Skeletal muscle tissue (tissue), 4 donors: ENCODE data around the gene PTPN14. TPM values are rescaled to one million over a fixed set of nuclear protein-coding genes. Genes with fewer than 3 reads are reported as not detected.

Source experiments
- H3K27ac ChIP-seq: one replicate; pipeline ENCODE4 v1.7.0; 2013; ENCODE audit warnings: mild to moderate bottlenecking, low read depth, low read length, inconsistent platforms
- H3K27me3 ChIP-seq, 3 donors: one replicate each; pipeline ENCODE4 v1.7.0; 2013; ENCODE audit warnings: low read length in 3 of 3; ENCODE audit not compliant: control insufficient read depth in 3 of 3, insufficient read depth in 3 of 3
- H3K36me3 ChIP-seq, 3 donors: one replicate each; pipeline ENCODE4 v1.7.0; 2013; ENCODE audit warnings: low read length in 3 of 3; ENCODE audit not compliant: control insufficient read depth in 3 of 3, insufficient read depth in 3 of 3
- H3K4me1 ChIP-seq, 3 donors: one replicate each; pipeline ENCODE4 v1.7.0; 2013; ENCODE audit warnings: low read length in 3 of 3, mild to moderate bottlenecking in 3 of 3; ENCODE audit not compliant: control insufficient read depth in 3 of 3, insufficient read depth in 3 of 3
- H3K4me3 ChIP-seq, 3 donors: one replicate each; pipeline ENCODE4 v1.7.0; 2013; ENCODE audit warnings: low read length in 3 of 3
- H3K9ac ChIP-seq, 3 donors: one replicate each; pipeline ENCODE4 v1.7.0; 2013; ENCODE audit warnings: low read length in 3 of 3, mild to moderate bottlenecking in 3 of 3, moderate library complexity in 2 of 3, low read depth in 1 of 3
- H3K9me3 ChIP-seq, 3 donors: one replicate each; pipeline ENCODE4 v1.7.0; 2013; ENCODE audit warnings: low read length in 3 of 3; ENCODE audit not compliant: control insufficient read depth in 3 of 3
- total RNA-seq: library from RNA; depleted of rRNA; stranded (reverse); fragments of >200 nt; gene quantifications from one replicate; pipeline ENCODE4 v1.2.3, GENCODE V29; 2014
- donor health status: Osteomylitis.

PTPN14 gene
- total RNA-seq, 1 donor from 2014 or later = 19.8 TPM

GRCh38 chr1:214550857-214551435 lies 456 bp downstream of the PTPN14 start:
- peak overlapping the region; percentile 80 to 93 (median 83) for H3K4me3 ChIP-seq
- H3K27me3 ChIP-seq = no peaks in the 10 kb centered on the region
- peaks cover 40 to 56% (median 45%) of the 10 kb centered on the region in 3 donors for H3K4me1 ChIP-seq
- H3K36me3 ChIP-seq = peaks cover 0 to 1% (median 0%) of the 10 kb centered on the region in 3 donors
- H3K9ac ChIP-seq = peak overlapping the region; percentile 92 to 97 (median 95)
- H3K9me3 ChIP-seq = no peaks in the 10 kb centered on the region
- H3K27ac ChIP-seq = peak overlapping the region; percentile 93

DNA sequence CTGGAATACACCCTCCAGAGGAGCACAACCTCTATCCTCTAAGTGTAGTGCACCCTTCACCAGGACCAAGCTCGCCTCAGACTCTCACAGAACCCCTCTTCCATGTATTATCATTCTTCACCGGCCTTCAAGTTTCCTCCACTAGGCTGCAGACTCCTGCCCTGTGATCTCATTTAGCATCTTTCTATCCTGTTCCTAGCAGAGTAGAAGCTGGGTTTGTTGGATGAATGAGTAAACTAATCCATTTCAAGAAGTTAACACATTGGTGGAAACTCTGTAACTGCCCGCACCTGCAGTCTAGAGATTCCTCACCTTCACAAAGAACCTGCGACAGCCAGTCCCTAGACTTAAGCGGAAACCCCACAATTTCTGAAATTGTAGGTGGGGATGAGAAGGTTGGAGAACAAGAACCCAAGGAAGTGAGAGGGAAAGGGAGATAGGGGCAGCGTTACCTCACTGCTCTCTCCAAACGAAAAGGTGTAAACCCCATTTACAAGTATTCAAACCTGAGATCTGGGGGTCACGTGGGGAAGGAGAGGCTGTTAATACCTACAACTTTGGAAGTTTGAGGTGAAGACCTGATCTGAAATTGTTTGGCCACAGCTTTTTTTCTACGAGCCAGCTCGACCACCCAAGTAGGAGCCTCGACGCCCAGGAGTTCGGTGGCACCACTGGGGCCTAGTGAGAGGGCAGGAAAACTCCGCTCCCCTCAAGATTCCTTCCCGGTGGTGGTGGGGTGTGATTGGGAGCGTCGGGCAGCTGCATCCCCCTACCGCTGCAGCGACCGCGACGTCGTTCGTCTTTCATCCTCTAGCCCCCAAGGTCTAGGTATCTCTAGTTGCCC lies 1.2 kb downstream of the PTPN14 start:
- Histone ChIP-seq H3K4me3 (peak overlapping the region; percentile 80 to 93 (median 83)), H3K27ac (peak overlapping the region; percentile 93), H3K9ac (peak overlapping the region; percentile 92 to 97 (median 95)), H3K27me3 (no peaks in the 10 kb centered on the region), H3K9me3 (no peaks in the 10 kb centered on the region), H3K4me1 (peaks cover 45 to 63% (median 49%) of the 10 kb centered on the region in 3 donors), H3K36me3 (peaks cover 0 to 4% (median 0%) of the 10 kb centered on the region in 3 donors)

DNA sequence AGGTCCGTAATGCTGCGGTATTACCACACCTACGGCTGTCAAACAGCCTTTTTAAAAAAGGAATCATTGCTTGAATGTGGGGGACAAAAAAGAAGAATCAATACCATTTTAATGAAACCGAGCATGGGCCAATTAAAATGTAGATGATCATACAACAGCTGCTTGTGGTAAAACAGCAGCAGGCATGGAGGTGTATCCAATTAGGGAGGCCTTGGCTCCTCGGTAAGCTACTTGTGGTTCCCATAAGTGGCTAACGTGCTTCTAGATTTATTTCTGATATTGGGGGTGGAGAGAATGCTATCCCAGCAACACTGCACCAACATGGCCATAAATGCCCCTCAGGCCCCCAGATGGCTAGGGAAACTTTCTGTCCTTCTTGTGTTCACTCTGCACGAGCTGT lies 1.8 kb downstream of the PTPN14 start:
- no peaks in the 10 kb centered on the region for H3K27me3 ChIP-seq
- peaks cover 0 to 4% (median 0%) of the 10 kb centered on the region in 3 donors for H3K36me3 ChIP-seq
- H3K4me3 ChIP-seq = peak overlapping the region; percentile 80 to 93 (median 83)
- peak overlapping the region; percentile 93 for H3K27ac ChIP-seq
- peaks cover 47 to 64% (median 49%) of the 10 kb centered on the region in 3 donors for H3K4me1 ChIP-seq
- H3K9ac ChIP-seq = peak overlapping the region; percentile 62 to 97 (median 92)
- no peaks in the 10 kb centered on the region for H3K9me3 ChIP-seq

DNA sequence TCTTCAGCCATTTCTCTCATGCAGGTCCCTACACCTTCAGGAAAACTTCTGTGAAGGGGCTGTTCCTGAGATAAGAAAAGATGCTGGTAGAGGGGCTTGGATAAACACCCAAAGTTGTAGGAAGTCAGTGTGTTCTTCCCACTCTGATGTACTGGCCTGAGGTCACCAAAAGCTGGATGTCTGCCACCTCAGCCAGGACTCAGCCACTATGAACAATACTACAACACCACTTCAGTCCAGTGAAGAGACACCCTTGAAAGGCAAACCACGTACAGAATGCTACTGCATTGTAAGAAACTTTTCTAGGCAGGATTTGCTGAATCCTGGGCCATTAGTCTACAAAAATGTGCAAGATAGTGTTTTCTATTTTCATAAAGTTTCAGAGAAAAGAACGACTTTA lies 2.4 kb downstream of the PTPN14 start:
- Histone ChIP-seq H3K9ac (peak overlapping the region in 2 of 3 donors; percentile 92 to 97), H3K27ac (peak overlapping the region; percentile 93), H3K4me1 (peaks cover 47 to 64% (median 49%) of the 10 kb centered on the region in 3 donors), H3K9me3 (no peaks in the 10 kb centered on the region), H3K4me3 (peak overlapping the region; percentile 80 to 93 (median 83)), H3K27me3 (no peaks in the 10 kb centered on the region), H3K36me3 (peaks cover 0 to 4% (median 0%) of the 10 kb centered on the region in 3 donors)

GRCh38 chr1:214548271-214548670 lies 3.1 kb downstream of the PTPN14 start:
- Histone ChIP-seq H3K27ac (peak overlapping the region; percentile 13), H3K4me3 (no peak overlapping the region), H3K36me3 (peaks cover 0 to 4% (median 0%) of the 10 kb centered on the region in 3 donors), H3K9ac (peak overlapping the region in 1 of 3 donors; percentile 23), H3K27me3 (no peaks in the 10 kb centered on the region), H3K9me3 (no peaks in the 10 kb centered on the region), H3K4me1 (peaks cover 47 to 64% (median 49%) of the 10 kb centered on the region in 3 donors)

GRCh38 chr1:214547747-214548146 lies 3.7 kb downstream of the PTPN14 start:
- no peak overlapping the region for H3K4me3 ChIP-seq
- H3K27ac ChIP-seq = peak overlapping the region; percentile 36

DNA sequence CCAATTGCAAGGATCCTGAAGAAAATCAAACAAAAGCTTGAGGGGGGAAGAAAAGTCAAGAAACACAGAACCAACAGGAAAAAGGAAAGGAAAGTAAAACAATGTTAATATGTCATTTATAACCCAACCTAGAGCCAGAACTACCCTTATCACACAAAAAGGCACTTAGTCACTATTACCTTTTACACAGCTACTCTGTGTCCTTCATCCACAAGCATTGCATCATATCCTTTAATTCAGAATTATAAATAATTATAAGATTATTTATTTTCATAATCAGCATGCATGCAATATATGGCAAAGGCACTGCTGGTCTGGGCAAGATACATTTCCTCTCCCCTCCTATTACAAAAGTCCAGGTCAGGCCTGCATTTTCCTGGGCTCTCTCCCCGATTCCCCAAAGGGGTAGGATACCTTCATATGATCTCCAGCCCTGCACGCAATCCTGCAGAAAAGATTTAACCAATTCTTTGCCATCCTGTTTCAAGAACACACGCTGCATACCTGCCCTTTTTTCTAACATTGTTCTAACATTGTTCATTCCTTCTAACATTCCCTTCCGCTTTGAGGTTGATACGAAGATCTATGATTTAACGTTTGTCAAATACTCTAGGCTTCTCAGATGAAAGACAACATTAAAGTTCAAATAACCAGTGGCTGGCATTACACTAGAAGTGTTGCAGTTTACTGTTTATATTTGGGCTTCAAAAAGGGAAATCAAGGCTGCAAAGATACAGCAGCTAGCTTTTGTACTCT lies 4.3 kb downstream of the PTPN14 start:
- H3K27me3 ChIP-seq = no peaks in the 10 kb centered on the region
- H3K4me1 ChIP-seq = peaks cover 54 to 66% (median 54%) of the 10 kb centered on the region in 3 donors
- H3K4me3 ChIP-seq = peak overlapping the region in 1 of 3 donors; percentile 2
- no peaks in the 10 kb centered on the region for H3K9me3 ChIP-seq
- peaks cover 0 to 4% (median 0%) of the 10 kb centered on the region in 3 donors for H3K36me3 ChIP-seq
- peak overlapping the region in 1 of 3 donors; percentile 18 for H3K9ac ChIP-seq
- peak overlapping the region; percentile 36 for H3K27ac ChIP-seq

More at GRCh38 chr1:214547747-214548146, 3.7 kb downstream of the PTPN14 start:
- H3K36me3 ChIP-seq = peaks cover 0 to 4% (median 0%) of the 10 kb centered on the region in 3 donors
- peak overlapping the region in 1 of 3 donors; percentile 18 for H3K9ac ChIP-seq
- no peaks in the 10 kb centered on the region for H3K9me3 ChIP-seq
- H3K4me1 ChIP-seq = peaks cover 51 to 66% (median 53%) of the 10 kb centered on the region in 3 donors
- H3K27me3 ChIP-seq = no peaks in the 10 kb centered on the region

GRCh38 chr1:214546084-214546483 lies 5.3 kb downstream of the PTPN14 start:
- H3K36me3 ChIP-seq = peaks cover 0 to 4% (median 0%) of the 10 kb centered on the region in 3 donors
- H3K9me3 ChIP-seq = no peaks in the 10 kb centered on the region
- H3K9ac ChIP-seq = no peak overlapping the region
- H3K4me1 ChIP-seq = peaks cover 61 to 73% (median 64%) of the 10 kb centered on the region in 3 donors
- H3K27me3 ChIP-seq = no peaks in the 10 kb centered on the region
- peak overlapping the region; percentile 34 for H3K27ac ChIP-seq
- no peak overlapping the region for H3K4me3 ChIP-seq

DNA sequence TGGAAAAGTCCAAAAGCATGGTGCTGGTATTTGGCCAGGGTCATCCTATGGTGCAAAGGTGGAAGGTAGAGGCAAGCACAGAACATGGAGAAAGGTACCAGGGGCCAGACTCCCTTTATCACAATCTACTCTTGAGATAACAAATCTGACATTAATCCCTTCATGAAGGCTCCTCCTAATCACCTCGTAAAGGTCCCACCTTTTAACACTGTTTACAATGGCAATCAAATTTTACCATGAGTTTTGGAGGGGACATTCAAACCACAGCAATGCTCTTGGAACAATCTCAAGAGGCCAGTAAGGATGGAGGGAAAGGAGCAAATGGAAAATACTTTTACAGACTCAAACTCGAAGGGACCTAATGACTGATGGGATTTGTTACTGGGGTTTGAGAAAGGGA lies 6.1 kb downstream of the PTPN14 start:
- Histone ChIP-seq H3K9ac (no peak overlapping the region), H3K4me1 (peaks cover 63 to 71% (median 64%) of the 10 kb centered on the region in 3 donors), H3K27ac (no peak overlapping the region), H3K36me3 (peaks cover 0 to 4% (median 0%) of the 10 kb centered on the region in 3 donors), H3K9me3 (no peaks in the 10 kb centered on the region), H3K27me3 (no peaks in the 10 kb centered on the region), H3K4me3 (no peak overlapping the region)
